ENCODE data around the gene KRT85. TPM values are rescaled to one million over a fixed set of nuclear protein-coding genes. Genes with fewer than 3 reads are reported as not detected.

The KRT85 gene
- total and polyA plus RNA-seq, 2 of the 13 experiments (the other 11 are each of a cell fraction or from before 2014, with no cell fraction given) = not detected

- TF ChIP-seq ZNF34 (CRISPR knock-in tag; IDR thresholded peaks at IDR 0.05; ENCODE audit: borderline replicate concordance) = no peak
- no peak for TF ChIP-seq REST (IDR thresholded peaks at IDR 0.05; ENCODE audit: borderline replicate concordance in 1 of 2, low read depth in 1 of 2, low read length in 2 of 2)
- TF ChIP-seq CREB3 (CRISPR knock-in tag; IDR thresholded peaks at IDR 0.05) = no peak
- TF ChIP-seq ZNF749 (CRISPR knock-in tag; IDR thresholded peaks at IDR 0.05; ENCODE audit: borderline replicate concordance) = no peak
- no peak for TF ChIP-seq ZBTB26 (CRISPR knock-in tag; IDR thresholded peaks at IDR 0.05; ENCODE audit: borderline replicate concordance)
- TF ChIP-seq ZBTB1 (CRISPR knock-in tag; IDR thresholded peaks at IDR 0.05; ENCODE audit: borderline replicate concordance) = no peak
- TF ChIP-seq FIP1L1 (IDR thresholded peaks at IDR 0.05; ENCODE audit: borderline replicate concordance, insufficient read depth, low read depth, low read length) = no peak
- no peak for TF ChIP-seq ZNF432 (CRISPR knock-in tag; IDR thresholded peaks at IDR 0.05; ENCODE audit: borderline replicate concordance)
- TF ChIP-seq THRA (CRISPR knock-in tag; IDR thresholded peaks at IDR 0.05; ENCODE audit: borderline replicate concordance) = no peak
- TF ChIP-seq ZBTB14 (CRISPR knock-in tag; IDR thresholded peaks at IDR 0.05) = no peak
- no peak for TF ChIP-seq ZBTB7B (CRISPR knock-in tag; IDR thresholded peaks at IDR 0.05)
- no peak for TF ChIP-seq ZNF883 (CRISPR knock-in tag; IDR thresholded peaks at IDR 0.05; ENCODE audit: not compliant biosample characterization)
- TF ChIP-seq ZNF614 (CRISPR knock-in tag; IDR thresholded peaks at IDR 0.05; ENCODE audit: borderline replicate concordance) = no peak
- TF ChIP-seq TRIM24 (CRISPR knock-in tag; IDR thresholded peaks at IDR 0.05) = no peak
- TF ChIP-seq ZNF501 (CRISPR knock-in tag; IDR thresholded peaks at IDR 0.05) = no peak
- TF ChIP-seq HNRNPH1 (optimal IDR thresholded peaks at IDR 0.05; ENCODE audit: low read depth, low read length) = no peak
- TF ChIP-seq ZNF589 (CRISPR knock-in tag; conservative IDR thresholded peaks at IDR 0.05) = no peak
- no peak for TF ChIP-seq KAT8 (CRISPR knock-in tag; IDR thresholded peaks at IDR 0.05)
- no peak for TF ChIP-seq MXI1 (IDR thresholded peaks at IDR 0.05; ENCODE audit: borderline replicate concordance, low read depth, low read length)
- TF ChIP-seq MXD3 (CRISPR knock-in tag; IDR thresholded peaks at IDR 0.05) = no peak
Measured at GRCh38 chr12:52327052-52327829, 40.0 kb downstream of the KRT85 start (continued).
